ENCODE measurements around the gene NTN1. TPM values are rescaled to one million over a fixed set of nuclear protein-coding genes. Genes with fewer than 3 reads are reported as not detected.

Gene NTN1
- total RNA-seq, 1 donor from 2014 or later, result 0.68 TPM

DNA sequence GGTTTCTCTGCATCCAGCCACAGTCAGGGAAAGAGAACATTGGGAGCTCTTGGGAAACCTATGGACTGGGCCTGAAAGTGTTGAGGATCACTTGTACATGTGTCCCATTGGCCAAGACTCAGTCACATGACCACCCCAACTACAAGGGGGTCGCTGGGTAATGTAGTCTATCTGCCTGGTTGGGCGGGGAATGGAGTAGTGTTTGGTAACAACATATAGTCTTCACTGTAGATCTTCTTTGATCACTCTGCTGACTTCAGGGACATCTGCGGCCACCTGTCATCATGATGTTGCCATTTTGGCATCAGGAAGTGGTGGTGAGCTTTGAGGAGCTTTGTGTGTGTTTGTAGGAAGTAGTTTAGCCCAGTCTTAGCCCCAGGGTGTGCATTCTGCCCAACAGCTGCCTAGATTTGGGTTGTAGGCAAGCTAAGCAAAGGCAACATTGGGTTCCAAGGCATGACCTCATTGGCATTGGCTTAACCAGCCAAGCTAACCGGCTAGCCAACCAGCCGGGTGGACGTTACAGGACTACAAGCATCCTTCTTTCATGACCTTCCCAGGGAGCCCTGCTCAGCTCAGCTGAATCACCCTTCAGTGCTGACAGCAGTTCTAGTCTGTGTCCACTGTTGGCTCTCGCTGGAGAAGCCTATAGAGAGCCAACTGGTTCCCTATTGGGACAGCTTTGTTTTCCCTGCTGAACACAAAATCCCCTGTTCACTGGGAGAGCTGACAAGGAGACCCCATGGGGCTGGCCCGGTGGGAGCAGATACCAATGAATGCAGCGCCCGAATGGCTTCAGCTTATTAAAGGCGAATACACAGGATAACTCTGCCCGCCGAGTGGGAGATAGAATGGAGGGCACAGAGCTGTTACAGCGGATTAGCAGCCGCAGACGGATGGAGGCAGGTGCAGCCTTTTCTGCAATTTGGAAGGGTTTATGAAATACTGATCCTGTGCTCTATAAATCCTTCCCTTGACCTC is 178.6 kb downstream of the NTN1 start:
- DNase-seq, result no peak

DNA sequence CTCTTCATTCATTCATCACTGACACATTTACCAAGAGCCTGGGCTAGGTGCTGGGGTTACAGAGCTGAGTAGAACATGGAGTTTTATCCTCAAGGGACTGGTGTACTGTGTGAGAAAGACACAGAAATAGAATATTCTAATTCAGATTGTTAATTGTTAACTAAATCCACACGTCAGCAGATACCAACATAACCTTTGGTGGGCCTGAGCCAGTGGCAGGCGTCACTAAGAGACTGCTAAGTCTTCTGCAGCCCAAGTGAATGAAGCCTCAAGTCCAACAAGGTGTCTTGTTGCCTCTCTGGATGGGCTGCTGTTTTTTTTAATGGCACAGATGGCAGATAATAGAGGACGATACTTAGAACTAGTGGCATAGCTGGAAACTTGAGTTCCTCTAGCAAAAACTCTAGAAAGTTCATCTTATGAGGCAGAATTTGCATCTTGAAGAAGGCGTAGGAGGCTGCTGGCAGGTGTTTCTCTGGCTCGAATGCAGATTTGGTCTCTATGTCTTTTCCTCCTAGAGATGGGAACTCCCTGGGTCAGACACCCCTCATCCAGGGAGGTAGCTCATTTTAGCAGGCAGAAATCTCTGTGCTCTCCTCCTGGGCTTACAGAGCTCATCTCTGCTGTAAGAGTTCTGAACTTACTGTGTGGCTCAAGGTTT is 179.5 kb downstream of the NTN1 start:
- no peak for DNase-seq

DNA sequence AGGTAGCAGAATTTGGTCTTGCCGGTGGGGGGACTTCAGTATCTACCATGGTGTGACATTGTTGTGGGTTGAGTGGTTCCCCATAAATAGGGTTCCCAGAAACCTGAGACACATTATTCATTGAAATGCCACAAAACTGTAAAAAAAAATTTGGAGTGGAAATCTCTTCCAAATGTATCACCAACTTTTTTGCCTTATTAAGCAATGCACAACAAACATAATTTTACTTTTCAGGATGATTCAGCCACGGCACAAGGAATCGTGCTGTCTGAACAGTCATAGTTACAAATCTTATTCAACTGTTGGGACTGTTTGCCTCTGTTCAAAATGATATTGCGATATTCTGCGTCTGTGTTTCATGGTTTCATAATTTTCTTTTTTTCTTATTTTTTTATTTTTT is 181.2 kb downstream of the NTN1 start:
- no peak for DNase-seq

DNA sequence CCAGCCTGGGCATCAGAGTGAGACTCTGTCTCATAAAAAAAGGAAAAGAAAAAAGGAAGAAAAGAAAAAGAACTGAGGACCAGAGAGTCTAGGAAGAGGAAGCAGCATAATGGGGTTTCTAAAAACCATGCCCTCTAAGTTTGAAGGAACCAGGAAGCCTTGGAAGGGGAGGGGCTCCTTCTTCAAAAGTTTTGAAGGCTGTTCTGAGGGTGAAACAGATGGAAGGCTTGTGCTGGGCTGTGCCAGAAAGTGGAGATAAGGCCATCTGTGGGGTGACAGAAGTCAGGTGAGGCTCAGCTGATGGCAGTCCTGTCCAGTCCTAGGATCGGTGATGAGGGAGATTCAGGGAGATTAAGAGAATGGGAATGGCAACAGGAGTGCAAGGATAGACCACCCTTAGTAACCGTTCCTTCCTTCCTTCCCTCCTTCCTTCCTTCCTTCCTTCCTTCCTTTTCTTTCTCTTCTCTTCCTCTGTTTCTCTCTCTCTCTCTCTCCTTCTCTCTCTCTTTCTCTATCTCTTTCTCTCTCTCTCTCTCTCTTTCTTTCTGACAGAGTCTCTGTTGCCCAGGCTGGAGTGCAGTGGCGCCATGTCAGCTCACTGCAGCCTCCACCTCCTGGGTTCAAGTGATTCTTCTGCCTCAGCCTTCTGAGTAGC is 182.6 kb downstream of the NTN1 start:
- no peak for DNase-seq

DNA sequence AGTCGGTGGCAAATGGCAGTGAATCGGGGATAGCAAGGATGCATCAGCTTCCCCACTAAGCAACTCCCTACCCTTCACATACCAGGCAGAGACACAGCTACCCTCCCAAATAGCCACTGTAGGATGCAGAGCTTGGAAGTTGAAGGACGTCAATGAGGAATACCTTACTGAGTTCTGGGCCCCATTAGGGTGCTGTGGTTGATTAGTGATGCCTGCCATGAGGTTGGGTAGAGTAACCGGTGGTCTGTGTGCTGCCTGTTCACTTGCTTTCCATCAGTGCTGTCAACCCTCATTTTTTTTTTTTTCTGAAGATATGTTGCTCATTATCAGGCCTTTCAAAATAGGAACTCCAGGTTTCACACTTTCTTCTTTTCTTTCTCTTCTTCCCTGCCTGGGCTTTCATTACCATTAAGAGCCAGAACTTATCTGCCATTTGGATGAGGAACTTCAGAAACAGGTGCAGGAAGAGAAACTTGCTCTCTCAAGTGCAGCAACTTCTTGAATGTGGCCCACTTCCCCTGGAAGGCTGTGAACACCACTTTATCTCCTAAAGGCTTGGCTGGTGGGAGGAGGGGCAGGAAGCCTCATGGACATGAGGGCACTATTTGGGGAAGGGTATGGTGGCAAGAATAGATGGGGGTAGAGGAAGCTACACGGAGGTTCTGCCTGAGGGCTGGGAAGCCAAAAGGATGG is 183.5 kb downstream of the NTN1 start:
- no peak for DNase-seq

DNA sequence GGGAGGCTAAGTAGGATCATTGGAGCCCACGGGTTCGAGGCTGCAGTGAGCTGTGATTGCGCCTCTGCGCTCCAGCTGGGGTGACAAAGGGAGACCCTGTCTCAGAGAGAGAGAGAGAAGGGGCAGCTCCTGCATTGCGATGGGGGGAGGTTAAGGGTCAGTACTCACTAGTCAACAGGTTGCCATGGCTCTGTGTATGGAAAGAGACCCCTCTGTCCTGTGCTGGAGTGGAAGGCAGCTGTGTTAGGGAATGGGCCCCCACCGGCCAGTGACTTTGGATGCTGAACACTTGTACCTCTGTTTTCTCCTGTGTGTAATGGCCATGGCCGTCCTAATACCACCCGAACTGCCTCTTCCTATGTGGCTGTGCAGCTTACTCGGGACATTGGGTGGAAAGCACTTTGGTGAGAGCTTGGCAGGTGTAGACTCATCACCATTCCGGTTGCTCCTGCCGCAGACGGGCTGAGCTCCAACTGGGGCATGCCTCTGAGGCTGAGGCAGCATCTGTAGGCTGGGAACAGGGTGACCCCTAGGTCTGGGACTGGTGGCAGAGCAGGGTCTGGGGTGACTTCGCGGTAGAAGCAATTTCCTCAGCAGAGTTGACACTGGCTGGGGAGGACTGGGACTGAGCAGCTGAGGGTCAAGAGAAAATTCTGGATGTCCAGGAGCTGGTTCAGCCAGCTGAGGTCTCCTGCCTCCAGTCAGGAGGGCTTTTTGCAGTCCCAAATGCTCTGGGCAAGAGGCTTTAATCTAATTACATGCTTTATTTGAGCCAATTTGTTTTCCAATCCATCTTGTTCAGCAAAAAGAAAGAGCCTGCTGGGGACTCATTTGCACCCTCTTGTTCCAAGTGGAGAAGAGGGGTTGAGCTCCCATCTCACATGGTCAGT is 184.5 kb downstream of the NTN1 start:
- no peak for DNase-seq

DNA sequence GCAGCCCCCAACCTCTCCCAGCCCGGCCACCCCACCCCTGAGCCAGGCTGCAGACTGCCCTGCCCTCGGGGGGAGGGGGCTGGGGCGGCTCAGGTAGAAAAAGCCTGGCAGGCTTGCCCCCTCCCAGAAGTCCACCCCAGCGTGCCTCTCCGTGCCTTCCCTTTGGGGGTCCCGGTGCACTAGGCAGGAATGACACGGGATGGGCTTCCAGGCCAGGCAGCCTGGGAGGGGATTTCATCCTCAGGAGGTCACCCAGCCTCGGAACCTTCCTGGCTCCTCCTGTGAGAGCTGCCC is 185.0 kb downstream of the NTN1 start:
- DNase-seq, result no peak

DNA sequence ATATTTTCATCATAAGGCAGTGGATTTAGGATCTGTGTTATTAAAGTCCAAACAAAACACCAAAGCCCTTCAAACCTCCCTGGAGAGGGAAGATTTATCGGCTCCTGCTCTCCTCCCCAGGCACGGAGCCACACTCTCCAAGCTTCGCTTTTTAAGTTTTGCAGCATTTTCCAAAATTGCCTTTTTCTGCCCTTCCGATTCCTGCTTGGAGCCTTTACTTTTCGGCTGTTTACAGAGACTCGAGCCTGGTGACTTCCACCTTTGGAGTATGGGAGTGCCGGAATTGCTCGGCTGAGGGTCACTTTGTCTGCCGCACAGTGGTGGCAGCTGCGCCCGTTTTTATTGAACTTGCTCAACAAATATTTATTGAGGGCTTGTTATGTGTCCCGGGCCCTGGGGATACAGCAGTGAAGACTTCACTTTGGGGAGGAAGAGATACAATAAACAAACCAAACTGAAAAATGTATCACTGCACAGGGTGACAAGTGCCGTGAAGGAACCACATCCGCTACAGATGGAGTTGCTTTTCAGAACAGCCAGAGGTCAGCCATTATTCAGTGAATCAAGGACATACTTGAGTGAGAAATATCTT is 185.5 kb downstream of the NTN1 start:
- DNase-seq, result no peak

DNA sequence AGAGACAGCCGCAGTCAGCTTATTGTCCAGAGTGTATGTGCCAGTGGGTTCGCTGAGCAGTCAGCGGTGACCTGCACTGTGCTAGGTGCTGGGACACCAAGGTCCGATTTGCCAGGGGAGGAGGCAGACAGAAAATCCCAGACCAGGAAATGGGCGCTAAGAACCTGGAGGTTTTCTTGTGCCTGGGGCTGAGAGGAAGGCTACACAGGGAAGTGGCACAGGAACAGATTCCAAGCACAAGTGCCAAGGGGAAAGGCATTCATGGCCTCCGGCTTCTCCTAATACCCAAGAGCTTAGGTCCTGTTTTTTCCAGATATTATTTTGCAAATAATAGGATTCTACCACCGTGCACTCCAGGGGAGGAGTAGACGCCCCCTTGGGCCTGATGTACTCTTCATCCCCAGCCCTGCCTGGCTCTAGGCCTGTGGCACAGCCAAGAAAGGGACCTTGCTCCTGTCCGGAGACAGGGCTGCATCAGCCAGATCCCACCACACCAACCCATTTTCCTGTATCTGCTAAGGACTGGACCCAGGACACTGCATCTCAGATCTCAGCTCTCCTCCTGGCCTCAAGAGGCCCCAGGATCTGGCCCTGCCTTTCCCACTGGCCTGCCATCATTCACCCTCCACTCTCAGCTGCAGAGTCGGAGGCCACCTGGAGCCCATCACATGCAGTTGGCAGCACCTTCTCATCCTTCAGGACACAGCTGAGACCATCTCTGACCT is 187.2 kb downstream of the NTN1 start:
- DNase-seq, result no peak

DNA sequence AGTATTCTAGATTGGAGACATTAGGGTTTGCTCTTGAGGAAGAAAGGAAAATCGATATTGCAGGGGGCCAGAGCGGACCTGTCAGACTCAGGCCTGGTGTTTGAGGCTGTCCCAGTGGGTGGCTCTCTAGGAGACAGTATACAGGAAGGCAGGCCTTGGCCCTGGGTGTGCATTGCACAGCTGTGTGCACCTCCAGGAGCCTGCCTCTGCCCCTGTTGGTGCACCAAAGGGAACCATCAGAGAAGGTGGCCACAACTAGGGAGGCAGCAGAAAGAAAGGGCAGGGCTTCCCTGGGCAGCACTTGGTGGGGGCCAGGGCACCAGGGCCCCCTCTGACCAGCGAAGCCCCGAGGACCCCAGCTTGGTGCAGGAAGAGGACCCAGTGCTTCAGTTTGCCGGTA is 188.0 kb downstream of the NTN1 start:
- no peak for DNase-seq

DNA sequence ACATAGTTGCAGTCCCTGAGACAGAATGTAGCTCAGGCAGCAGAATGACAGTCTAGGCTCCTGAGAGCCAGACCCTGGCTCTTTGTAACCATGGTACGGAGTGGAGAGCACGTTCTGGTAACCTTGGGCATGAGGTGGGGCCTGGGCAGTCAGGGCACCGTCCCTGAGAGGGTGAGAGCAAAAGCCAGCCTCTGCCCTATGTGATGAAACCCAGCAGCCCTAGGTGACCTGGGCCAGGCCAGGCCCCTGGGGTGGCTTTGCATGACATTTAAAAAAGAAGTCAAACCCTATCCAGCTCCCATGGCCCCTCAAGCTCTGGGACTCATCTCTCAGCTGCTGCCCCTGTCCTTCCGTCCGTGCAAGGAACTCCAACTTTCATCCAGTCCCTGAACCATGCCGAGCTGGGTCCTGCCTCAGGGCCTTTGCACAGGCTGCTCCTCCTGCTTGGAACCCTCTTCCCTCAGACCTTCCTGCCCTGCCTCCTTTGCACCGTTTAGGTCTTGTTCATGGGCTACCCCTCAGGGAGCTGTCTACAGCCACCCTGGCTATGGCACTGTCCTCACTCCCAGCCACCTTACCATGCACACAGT is 188.6 kb downstream of the NTN1 start:
- no peak for DNase-seq

DNA sequence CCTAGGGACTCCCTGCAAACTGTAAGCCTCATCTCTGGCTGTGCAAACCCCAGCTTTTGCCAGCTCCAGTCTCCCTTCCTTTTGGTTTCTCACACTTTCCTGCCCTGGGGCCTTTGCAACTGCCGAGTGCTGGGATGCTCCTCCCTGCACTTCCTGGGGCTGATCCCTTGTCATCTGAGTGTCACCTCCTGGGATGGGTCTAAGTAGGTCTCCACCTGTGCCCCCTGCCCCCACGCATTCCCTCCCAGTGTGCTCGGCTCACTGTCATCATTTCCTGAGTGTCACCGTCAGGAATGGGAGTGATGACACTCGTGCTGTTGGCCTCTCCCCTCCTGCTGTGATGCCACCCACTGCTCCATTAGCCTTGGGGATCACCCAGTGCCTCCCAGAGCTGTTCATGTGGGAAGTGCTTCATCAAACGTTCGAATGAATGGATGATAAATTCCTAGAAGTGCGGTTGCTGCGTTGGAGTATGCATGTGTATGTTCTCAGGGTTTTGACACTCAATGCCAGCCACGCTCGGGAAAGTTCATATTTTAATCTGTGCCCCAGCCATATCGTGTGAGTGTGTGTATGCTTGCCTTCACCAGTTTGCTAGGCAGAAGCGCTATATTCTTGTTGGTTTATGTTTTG is 189.9 kb downstream of the NTN1 start:
- DNase-seq, result no peak

DNA sequence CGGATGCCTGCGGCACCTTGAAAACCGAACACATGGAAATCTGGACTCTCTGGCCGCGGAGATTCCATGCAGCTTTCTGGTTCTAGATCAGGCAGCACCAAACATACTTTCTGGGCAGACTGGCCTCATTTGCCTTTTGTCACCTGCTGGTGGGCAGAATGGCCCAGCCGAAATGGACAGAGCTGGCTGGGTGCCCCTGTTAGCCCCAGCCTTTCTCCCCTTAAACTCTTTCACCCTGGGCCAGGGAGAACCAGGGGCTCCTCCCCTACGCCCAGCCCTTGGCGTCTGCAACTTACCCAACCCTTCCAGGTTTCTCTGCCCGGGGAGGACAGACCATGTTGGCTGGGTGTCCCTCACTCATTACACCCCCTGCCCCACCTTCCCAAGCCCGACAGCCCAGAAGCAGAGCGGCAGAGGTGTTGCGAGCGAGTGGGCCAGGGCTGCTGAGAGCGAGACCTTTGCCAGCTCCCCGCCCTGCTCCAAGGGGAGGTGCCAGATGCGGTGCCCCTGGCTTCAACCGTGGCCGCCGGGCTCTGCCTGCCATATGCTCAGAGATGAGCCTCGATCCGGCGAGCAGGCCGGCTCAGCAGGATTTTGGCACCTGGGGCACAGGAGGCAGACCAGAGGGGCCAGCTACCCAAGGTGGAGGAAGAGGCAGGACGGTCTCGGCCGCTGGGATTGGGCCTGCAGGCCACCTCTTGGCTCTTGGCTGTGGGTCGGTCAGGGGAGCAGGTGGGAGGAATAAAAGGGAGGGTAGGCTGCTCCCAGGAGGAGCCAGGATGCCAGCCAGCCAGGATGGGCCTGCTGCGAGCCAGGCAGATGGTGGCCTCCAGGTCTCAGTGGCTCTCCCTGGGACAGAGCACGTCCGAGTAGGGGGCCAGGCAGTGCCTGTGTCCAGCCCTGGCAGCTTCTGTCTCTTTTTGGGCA is 191.3 kb downstream of the NTN1 start:
- no peak for DNase-seq

DNA sequence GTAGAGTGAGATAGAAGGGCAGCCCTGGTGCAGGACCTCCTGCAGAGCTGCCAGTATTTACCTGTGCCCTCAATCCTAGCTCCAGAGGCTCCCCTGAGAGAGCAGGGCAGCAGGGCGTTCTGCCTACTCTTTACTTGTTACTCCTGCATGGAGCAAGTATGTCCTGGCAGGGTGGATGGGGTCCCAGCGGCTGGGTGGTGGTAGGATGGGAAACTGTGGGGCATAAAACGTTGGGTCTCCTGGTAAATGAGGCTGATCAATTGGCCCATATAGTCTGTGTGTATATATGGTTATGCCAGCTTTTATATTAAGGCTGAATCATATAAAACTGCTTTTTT is 192.0 kb downstream of the NTN1 start:
- DNase-seq, result no peak

DNA sequence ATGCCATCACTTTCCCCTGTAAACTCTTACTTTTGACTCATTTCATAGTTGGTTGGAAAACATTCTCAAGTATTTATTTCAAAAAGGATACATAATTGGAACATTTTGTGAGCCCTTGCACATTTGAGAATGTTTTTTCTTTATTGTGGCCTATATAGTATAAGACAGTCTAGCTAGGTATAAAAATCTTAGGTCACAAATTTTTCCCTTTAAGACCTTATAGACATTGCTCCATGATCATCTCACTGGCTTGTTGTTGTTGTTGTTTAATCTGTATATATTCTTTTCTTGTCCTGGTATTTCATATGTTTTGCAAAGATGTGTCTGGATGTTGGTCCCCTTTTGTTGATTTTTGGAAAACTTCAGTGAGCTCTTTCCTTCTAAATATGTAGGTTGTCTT is 194.2 kb downstream of the NTN1 start:
- no peak for DNase-seq

DNA sequence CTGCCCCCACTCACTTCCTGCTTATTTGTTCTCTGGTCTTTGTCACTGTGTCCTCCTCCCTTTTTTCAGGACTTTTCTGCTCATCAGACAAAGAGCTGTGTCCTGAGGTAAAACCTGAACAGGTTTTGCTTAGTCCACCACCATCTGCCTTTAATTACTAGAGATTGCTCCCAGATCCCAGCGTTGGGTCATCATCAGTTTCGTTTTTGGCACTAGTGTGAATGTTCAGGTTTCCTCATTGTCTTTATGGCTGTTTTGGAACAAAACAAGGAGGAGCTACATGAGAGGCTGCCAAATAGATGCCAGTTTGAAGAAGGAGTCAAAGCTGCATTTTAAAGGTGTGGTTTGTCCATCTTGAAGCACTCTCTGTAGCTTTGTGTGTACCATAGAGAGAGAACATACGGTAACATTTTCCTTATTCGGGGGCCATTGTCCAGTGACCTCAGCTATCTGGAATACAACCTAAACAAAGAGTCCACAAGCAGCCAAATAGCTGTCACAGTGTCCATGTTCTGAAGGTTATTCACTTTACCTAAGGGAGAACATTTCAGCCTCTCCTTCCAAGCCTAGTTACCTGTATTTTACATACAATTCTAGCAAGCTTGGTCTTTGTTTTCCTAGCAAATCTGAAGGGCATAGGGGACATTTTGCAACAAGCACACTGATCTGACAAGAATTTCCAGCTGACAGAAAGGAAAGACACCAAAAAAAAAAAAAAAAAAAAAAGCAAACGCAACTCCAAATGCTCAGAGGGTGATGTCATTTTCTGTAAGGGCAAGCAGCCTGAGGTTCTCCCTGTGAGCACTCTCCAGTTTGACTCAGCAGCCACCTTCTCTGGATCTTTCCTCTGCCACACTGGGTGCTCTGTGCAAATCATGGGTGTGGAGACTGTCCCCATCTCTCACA is 196.1 kb downstream of the NTN1 start:
- DNase-seq, result no peak

DNA sequence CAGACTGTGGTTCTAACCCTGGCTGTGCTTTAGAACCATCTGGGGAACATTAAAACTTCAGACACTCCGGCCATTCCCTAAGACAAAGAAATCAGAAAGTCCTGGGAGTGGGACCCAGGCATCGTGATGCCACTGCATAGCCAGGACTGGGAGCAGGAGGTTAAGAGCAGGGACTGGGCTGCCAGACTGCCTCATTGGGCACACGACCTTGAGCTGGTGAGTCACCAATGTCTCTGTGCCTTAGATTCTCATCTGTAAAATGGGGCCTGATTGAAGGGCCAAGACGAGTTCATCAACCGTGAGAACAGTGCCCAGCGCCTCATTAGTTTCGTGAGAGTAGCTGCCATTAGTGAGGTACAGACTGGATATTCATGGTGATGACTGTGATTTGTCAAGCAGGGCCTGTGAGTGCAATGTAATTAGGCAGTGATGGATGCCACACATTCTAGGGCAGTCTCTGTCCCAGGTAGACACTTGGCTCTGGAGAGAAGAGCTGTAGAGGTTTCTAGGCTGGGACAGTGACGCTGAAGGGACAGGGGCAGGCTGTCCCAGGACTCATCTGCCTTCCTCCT is 196.8 kb downstream of the NTN1 start:
- DNase-seq, result no peak

DNA sequence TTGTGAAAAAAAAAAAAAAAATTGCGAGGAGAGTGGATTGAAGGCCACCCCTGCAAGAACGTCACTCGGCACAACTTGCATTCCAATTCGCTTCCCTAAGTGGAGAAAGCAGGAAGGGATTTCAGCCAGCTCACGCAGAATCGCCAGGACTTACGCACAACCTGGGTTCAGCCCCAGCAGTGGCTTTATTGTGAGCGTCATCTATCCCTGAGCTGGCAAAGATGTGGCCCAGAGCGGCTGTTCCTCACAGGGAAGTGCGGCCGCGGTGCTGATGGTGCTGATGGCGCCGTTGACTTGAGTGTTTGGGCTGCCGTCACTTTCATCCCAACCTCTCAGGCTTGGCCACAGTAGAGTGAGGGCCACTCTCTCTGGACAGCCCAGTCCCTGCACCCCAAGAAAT is 197.6 kb downstream of the NTN1 start:
- DNase-seq, result no peak
